ENCODE data around the gene DNM1L.

GRCh38 chr12:32788405-32788804, 109.3 kb downstream of the DNM1L start:
- TF ChIP-seq, protein P1, sequence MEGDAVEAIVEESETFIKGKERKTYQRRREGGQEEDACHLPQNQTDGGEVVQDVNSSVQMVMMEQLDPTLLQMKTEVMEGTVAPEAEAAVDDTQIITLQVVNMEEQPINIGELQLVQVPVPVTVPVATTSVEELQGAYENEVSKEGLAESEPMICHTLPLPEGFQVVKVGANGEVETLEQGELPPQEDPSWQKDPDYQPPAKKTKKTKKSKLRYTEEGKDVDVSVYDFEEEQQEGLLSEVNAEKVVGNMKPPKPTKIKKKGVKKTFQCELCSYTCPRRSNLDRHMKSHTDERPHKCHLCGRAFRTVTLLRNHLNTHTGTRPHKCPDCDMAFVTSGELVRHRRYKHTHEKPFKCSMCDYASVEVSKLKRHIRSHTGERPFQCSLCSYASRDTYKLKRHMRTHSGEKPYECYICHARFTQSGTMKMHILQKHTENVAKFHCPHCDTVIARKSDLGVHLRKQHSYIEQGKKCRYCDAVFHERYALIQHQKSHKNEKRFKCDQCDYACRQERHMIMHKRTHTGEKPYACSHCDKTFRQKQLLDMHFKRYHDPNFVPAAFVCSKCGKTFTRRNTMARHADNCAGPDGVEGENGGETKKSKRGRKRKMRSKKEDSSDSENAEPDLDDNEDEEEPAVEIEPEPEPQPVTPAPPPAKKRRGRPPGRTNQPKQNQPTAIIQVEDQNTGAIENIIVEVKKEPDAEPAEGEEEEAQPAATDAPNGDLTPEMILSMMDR (conservative IDR thresholded peaks at IDR 0.05), result no peak
- TF ChIP-seq ZFX (IDR thresholded peaks at IDR 0.05), result no peak
